ENCODE results near the gene FOXL1. TPM values are rescaled to one million over a fixed set of nuclear protein-coding genes. Genes with fewer than 3 reads are reported as not detected.
A peak's percentile ranks its signal among the peaks of the same experiment; 100 is the strongest.
"Not testable (repeated sequence)": the region's sequence is repeated elsewhere in the genome, so short reads cannot be mapped to it uniquely, and the experiment has no call there.

FOXL1 gene
- total RNA-seq, 1 donor from 2014 or later, result 0.68 TPM

- no peak for DNase-seq
These were observed 3.1 kb downstream of the FOXL1 start for GRCh38 chr16:86581458-86581857.

DNA sequence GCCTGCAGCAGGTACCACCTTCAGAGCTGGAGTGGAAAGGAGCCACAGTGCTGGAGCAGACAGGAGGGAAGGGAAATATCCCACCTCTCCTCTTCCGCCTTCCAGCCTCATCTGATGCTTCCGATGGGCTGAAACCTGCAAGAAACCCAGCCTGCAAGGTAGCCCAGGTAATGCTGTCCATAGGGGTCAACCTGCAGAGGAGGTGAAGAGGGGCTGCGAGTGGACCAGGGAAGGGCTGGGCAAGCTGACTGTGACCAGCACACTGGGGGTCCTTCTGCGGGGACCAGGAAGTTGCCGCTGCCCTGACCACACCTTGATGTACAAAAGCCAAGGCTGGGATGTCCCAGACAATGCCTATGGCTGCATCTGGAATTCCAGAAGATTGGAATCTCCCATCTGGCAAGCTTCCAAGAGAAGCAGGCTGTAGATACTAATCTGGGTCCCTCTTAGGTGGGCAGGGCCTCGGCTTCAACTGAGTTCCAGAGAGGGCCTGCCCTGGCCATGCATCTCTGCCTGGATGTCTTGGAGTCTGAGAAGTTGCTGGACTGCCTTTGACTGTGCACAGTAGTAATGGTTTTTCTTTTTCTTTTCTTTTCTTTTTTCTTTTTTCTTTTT is 5.8 kb downstream of the FOXL1 start:
- DNase-seq, result peak; percentile 41

GRCh38 chr16:86584726-86585721 is 6.7 kb downstream of the FOXL1 start:
- DNase-seq, result peak; percentile 51

DNA sequence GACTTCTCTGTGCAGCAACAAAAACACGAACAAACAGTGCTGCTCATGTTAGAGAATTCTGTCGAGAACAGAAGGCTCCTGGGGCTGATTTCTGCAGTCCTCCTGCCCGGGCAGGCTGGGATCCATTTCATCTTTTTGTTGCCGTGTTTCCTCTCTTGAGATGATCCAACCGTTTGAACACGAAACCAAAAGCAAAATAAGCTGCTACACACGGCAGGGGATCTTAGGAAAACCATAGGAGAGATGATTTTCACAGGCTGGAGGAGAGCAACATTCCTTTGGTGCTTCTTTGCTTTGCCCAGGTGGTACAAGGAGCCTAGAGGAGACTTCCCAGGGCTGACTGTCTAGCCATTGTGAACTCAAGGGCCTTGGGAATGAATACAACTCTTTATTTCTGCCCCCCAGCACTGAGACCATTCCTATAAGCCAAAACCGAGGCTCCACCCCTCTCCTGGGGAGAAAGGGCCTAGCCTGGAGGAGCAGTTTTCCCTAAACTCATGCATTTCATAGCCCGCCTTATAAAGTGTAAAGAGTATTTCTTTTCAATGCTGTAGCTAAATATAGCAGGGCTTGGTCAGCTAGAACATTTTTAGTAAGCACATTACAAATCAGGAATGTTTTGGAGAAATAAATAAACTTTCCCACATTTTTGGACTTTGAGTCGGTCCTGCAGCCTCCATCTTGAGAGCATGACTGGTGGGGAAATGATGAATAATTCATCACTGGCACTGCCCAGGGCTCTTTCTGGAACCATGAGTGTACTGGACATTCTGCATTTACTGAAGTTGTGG is 7.7 kb downstream of the FOXL1 start:
- peak; percentile 37 for DNase-seq

GRCh38 chr16:86587487-86587886 is 9.1 kb downstream of the FOXL1 start:
- DNase-seq, result no peak

DNA sequence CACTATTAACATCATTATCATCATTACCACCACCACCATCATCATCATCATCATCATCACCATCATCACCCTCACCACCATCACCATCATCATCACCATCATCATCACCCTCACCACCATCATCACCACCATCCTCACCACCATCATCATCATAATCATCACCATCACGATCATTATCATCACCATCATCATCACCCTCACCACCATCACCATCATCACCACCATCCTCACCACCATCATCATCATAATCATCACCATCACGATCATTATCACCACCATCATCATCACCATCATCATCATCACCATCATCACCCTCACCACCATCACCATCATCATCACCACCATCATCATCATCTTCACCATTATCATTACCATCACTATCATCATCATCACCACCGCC is 9.6 kb downstream of the FOXL1 start:
- DNase-seq, result not testable (repeated sequence)

- peak; percentile 75 for DNase-seq
These were observed 12.3 kb downstream of the FOXL1 start for GRCh38 chr16:86590501-86591144.

DNA sequence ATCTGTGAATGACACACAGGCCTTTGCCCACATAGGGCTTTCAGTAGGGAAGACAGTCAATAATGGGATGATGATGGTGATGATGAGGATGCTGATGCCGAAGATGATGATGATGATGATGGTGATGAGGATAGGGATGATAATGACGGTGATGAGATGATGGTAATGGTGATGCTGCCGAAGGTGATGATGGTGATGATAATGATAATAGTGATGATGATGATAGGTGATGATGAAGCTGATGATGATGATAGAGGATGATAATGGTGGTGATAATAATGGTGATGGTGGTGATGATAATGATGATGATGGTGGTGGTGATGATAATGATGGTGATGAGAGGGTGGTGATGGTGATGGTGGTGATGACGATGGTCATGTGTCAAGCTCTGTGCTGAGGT is 12.9 kb downstream of the FOXL1 start:
- no peak for DNase-seq

GRCh38 chr16:86593913-86594620 is 15.7 kb downstream of the FOXL1 start:
- DNase-seq, result no peak

DNA sequence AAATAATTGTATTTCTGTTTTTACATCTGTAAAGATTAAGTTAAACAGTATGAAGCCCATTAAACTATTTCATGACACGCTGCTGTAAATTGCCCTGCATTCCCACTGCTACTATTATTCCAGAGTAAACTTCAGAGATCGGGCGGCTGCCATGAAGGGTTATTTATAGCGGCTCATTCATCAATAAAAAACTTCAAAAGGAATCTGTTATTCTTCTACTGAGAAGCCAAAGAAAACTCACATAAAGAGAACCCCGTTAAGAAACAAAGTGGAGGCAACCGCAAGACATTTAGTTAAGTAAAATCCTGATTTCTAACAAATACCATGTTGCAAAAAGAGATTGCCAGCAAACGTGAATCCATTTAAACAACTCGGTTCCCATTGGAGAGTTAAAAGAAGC is 16.4 kb downstream of the FOXL1 start:
- DNase-seq, result no peak

GRCh38 chr16:86595983-86596605 is 17.7 kb downstream of the FOXL1 start:
- DNase-seq, result no peak

DNA sequence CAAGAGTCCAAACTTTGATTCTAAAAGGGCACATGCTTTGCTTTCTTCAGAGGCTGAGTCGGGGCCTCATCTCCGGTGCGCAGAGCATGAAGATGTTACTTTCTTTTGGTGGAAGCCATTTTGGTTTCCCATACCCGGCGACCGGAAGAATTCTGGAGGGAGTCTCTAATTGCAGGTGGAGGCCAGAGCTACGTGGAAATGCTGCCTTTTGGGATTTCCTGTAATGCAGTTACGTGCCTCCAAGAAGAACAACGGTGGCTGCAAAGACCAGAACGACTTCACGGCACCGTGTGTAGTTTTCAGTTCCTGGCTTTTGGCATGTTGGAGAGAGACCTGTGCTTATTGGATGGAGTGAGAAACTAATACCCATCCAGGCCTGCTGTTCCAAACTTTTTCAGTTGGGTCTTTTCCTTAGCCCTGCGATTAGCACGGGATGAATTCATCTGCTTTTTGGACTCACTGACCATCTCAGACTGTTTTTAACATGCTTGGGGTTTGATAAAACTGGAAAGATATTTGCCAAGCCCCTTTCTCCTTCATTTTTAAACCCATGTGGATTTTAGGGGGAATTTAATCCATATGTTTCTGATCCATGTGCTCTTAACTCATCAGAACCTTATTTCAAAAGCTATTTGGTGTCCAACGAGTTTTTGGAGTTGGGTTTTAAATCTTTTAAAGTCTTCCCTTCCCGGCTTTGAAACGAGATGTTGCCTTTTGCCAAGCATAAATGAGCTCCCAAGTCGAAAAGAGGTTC is 19.0 kb downstream of the FOXL1 start:
- no peak for DNase-seq

DNA sequence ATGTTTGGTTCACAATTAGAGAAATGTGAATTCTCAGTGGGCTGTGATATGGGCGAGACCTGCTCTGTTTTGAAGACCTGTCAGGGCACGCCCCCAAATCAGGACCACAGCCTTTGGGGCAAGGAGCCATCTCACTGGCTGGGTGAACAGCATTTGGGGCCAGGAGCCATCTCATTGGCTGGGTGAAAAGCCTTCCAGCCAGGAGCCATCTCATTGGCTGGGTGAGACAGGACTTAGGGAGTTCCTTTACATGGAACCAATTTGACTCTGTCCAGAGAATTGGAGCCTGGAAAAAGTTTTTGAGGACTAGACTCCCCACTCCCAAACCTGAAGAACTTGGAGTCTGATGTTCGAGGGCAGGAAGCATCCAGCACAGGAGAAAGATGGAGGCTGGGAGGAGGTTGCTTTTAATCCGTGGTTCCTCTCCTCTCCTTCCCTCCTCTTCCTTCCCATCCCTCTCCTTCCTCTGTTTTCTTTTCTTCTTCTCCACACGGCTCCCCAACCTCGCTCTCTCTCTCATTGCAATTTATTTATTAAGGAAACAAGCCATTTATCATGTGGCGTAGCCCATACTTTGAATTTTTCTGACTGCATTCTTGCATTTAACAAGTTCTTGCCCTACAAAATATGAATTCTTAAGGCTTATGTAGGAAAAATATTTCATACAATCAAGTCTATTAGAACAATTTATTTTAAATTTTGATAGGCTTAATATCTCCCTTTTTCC is 19.7 kb downstream of the FOXL1 start:
- no peak for DNase-seq

- no peak for DNase-seq
These were observed 20.5 kb downstream of the FOXL1 start for GRCh38 chr16:86598607-86599565.

- no peak for DNase-seq
These were observed 23.0 kb downstream of the FOXL1 start for GRCh38 chr16:86601356-86601755.

DNA sequence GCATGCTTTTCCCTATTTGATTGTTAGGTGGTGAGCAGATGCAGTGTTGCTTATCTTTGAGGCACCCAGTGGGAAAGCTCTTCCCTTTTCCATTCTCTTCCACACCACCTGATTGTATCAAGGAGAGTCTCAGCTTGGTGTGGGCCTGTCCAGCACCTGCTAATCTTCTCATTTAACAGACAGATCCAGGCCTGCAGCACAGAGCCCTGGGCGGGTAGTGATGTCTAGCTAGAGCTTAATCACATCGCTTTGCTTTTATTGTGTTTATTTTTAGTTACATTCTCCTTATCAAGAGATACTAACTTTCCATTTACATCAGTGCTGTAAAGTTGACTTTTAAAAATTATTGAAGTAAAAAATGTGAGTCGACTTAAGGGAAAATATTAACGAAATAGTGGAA is 24.2 kb downstream of the FOXL1 start:
- no peak for DNase-seq

- no peak for DNase-seq
These were observed 26.3 kb downstream of the FOXL1 start for GRCh38 chr16:86604436-86605193.

- no peak for DNase-seq
These were observed 27.6 kb downstream of the FOXL1 start for GRCh38 chr16:86605950-86606349.

All from dermis blood vessel endothelial cell (primary cell).